K562 (cell line): ENCODE measurements around the gene TSPAN14.

Experiments
- LEF1 ChIP-seq: fragments of 450-650 bp; IDR thresholded peaks from 2 replicates; pipeline ENCODE4 v1.6.1; 2016; ENCODE audit warnings: mild to moderate bottlenecking
- NKRF ChIP-seq: fragments of 450-650 bp; IDR thresholded peaks from 2 replicates; pipeline ENCODE4 v1.6.1; 2016; ENCODE audit warnings: borderline replicate concordance
- TF ChIP-seq, protein P1 (sequence below), 2 experiments: IDR thresholded peaks; 2 replicates each; pipeline ENCODE4 v1.6.1; 2012; ENCODE audit warnings: improper control_type of control experiment in 2 of 2, low read depth in 2 of 2, low read length in 2 of 2, borderline replicate concordance in 1 of 2

GRCh38 chr10:80492848-80493521 lies 38.9 kb downstream of the TSPAN14 start:
- no peak for TF ChIP-seq NKRF
- TF ChIP-seq LEF1, result no peak
- TF ChIP-seq, protein P1, sequence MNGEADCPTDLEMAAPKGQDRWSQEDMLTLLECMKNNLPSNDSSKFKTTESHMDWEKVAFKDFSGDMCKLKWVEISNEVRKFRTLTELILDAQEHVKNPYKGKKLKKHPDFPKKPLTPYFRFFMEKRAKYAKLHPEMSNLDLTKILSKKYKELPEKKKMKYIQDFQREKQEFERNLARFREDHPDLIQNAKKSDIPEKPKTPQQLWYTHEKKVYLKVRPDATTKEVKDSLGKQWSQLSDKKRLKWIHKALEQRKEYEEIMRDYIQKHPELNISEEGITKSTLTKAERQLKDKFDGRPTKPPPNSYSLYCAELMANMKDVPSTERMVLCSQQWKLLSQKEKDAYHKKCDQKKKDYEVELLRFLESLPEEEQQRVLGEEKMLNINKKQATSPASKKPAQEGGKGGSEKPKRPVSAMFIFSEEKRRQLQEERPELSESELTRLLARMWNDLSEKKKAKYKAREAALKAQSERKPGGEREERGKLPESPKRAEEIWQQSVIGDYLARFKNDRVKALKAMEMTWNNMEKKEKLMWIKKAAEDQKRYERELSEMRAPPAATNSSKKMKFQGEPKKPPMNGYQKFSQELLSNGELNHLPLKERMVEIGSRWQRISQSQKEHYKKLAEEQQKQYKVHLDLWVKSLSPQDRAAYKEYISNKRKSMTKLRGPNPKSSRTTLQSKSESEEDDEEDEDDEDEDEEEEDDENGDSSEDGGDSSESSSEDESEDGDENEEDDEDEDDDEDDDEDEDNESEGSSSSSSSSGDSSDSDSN (IDR thresholded peaks at IDR 0.05; ENCODE audit: borderline replicate concordance in 1 of 2, low read depth in 2 of 2, low read length in 2 of 2), result no peak
